Suppressor macrophage (primary cell): ENCODE results near the gene TRERF1.
"Not testable (repeated sequence)": the region's sequence is repeated elsewhere in the genome, so short reads cannot be mapped to it uniquely, and the experiment has no call there.

Source experiments
- DNase-seq, 4 experiments: peaks; one replicate each; pipeline ENCODE4 v3.0.0-alpha.2; 2020 to 2022

TRERF1 gene

GRCh38 chr6:42217519-42218367, 234.0 kb downstream of the TRERF1 start, which contains the start of gene MRPS10:
MRPS10 (minus strand) TSS chr6:42217861; CDS start chr6:42217849, 12 bp downstream.
- DNase-seq = peak; percentile 94 to 97 (median 96)

GRCh38 chr6:42217157-42217518, 234.6 kb downstream of the TRERF1 start:
- DNase-seq = peak in 1 of 4 experiments; percentile 12

- DNase-seq = not testable (repeated sequence)
These were observed 235.2 kb downstream of the TRERF1 start for GRCh38 chr6:42216495-42216894.

- DNase-seq = no peak
These were observed 239.3 kb downstream of the TRERF1 start for GRCh38 chr6:42212442-42212841.

GRCh38 chr6:42211726-42212125, 240.0 kb downstream of the TRERF1 start:
- no peak for DNase-seq

GRCh38 chr6:42210551-42210950, 241.2 kb downstream of the TRERF1 start:
- no peak for DNase-seq

- DNase-seq = not testable (repeated sequence)
These were observed 244.2 kb downstream of the TRERF1 start for GRCh38 chr6:42207559-42207958.

- no peak for DNase-seq
These were observed 246.9 kb downstream of the TRERF1 start for GRCh38 chr6:42204768-42205282.

GRCh38 chr6:42203183-42203582, 248.5 kb downstream of the TRERF1 start:
- no peak for DNase-seq

GRCh38 chr6:42202131-42202915, 249.4 kb downstream of the TRERF1 start:
- DNase-seq = not testable (repeated sequence)

GRCh38 chr6:42201382-42201781, 250.3 kb downstream of the TRERF1 start:
- no peak for DNase-seq

GRCh38 chr6:42200035-42200434, 251.7 kb downstream of the TRERF1 start:
- DNase-seq = no peak

GRCh38 chr6:42199106-42199981, 252.4 kb downstream of the TRERF1 start:
- DNase-seq = no peak

GRCh38 chr6:42197555-42198362, 254.0 kb downstream of the TRERF1 start:
- peak; percentile 33 to 73 (median 66) for DNase-seq

GRCh38 chr6:42195415-42195814, 256.3 kb downstream of the TRERF1 start:
- no peak for DNase-seq

- no peak for DNase-seq
These were observed 257.7 kb downstream of the TRERF1 start for GRCh38 chr6:42194056-42194455.

- no peak for DNase-seq
These were observed 258.2 kb downstream of the TRERF1 start for GRCh38 chr6:42193491-42193894.

- DNase-seq = not testable (repeated sequence)
These were observed 259.3 kb downstream of the TRERF1 start for GRCh38 chr6:42192385-42192784.

GRCh38 chr6:42190554-42191183, 261.1 kb downstream of the TRERF1 start:
- DNase-seq = no peak

GRCh38 chr6:42188406-42188805, 263.3 kb downstream of the TRERF1 start:
- no peak for DNase-seq

GRCh38 chr6:42185597-42185996, 266.1 kb downstream of the TRERF1 start:
- DNase-seq = no peak
